CD14-positive monocyte (primary cell): Measurements from ENCODE around the gene MPRIP. TPM values are rescaled to one million over a fixed set of nuclear protein-coding genes. Genes with fewer than 3 reads are reported as not detected.
A peak's percentile ranks its signal among the peaks of the same experiment; 100 is the strongest.

Experiments used
- DNase-seq, 3 donors: peaks; one replicate each; pipeline ENCODE4 v3.0.0-alpha.2; 2011 to 2022
- H2AFZ ChIP-seq: 2 replicates; pipeline ENCODE4 v1.6.0; 2012; ENCODE audit warnings: mild to moderate bottlenecking, low read depth, low read length, inconsistent platforms; ENCODE audit not compliant: insufficient read depth, poor library complexity, severe bottlenecking
- H3K27ac ChIP-seq, 2 donors: 1 replicate in 1 of 2; 2 replicates in 1 of 2; pipeline ENCODE4 v1.5.1; 2012 to 2013; ENCODE audit warnings: low read length in 2 of 2, control low read depth in 1 of 2, inconsistent platforms in 1 of 2, low read depth in 1 of 2, mild to moderate bottlenecking in 1 of 2
- H3K27me3 ChIP-seq, 2 donors: one replicate each; pipeline versions ENCODE4 v1.6.0 to v1.6.1; 2011 to 2013; ENCODE audit warnings: low read length in 2 of 2; ENCODE audit not compliant: control insufficient read depth in 2 of 2, insufficient read depth in 2 of 2
- H3K36me3 ChIP-seq, 2 donors: replicated peaks in 1 of 2; 1 replicate in 1 of 2; 2 replicates in 1 of 2; pipeline versions ENCODE4 v1.5.1 to v1.6.1; 2012 to 2013; ENCODE audit warnings: low read length in 2 of 2, control low read depth in 1 of 2, inconsistent platforms in 1 of 2, mild to moderate bottlenecking in 1 of 2; ENCODE audit not compliant: insufficient read depth in 2 of 2, control insufficient read depth in 1 of 2
- H3K4me1 ChIP-seq, 2 donors: 1 replicate in 1 of 2; 2 replicates in 1 of 2; pipeline versions ENCODE4 v1.5.1 to v1.6.1; 2012 to 2013; ENCODE audit warnings: low read length in 2 of 2, control low read depth in 1 of 2, inconsistent platforms in 1 of 2, mild to moderate bottlenecking in 1 of 2, moderate library complexity in 1 of 2; ENCODE audit not compliant: insufficient read depth in 2 of 2, control insufficient read depth in 1 of 2
- H3K4me2 ChIP-seq: replicated peaks from 2 replicates; pipeline ENCODE3; 2012; ENCODE audit warnings: low read length, moderate library complexity, mild to moderate bottlenecking; ENCODE audit not compliant: poor library complexity, severe bottlenecking; ENCODE audit errors: extremely low read depth
- H3K4me3 ChIP-seq, 3 experiments: fragments of 200-600 bp in 1 of 3; sonication (generic) in 1 of 3; replicated peaks in 1 of 3; 1 replicate in 2 of 3; 2 replicates in 1 of 3; pipeline ENCODE4 v1.5.1; 2011 to 2013; ENCODE audit warnings: low read length in 3 of 3, mild to moderate bottlenecking in 3 of 3, control low read depth in 2 of 3, low read depth in 2 of 3, inconsistent platforms in 1 of 3, moderate library complexity in 1 of 3
- H3K79me2 ChIP-seq: 2 replicates; pipeline ENCODE4 v1.6.0; 2012; ENCODE audit warnings: mild to moderate bottlenecking, control low read depth, inconsistent platforms, low read length, moderate library complexity; ENCODE audit not compliant: insufficient read depth
- H3K9ac ChIP-seq: 2 replicates; pipeline ENCODE4 v1.6.0; 2017; ENCODE audit warnings: low read length, mild to moderate bottlenecking; ENCODE audit not compliant: insufficient read depth, poor library complexity, severe bottlenecking
- H3K9me3 ChIP-seq, 2 donors: replicated peaks in 1 of 2; 1 replicate in 1 of 2; 2 replicates in 1 of 2; pipeline versions ENCODE4 v1.5.1 to v1.6.1; 2012 to 2013; ENCODE audit warnings: low read length in 2 of 2, control low read depth in 1 of 2; ENCODE audit not compliant: control insufficient read depth in 1 of 2, insufficient read depth in 1 of 2
- H4K20me1 ChIP-seq: 2 replicates; pipeline ENCODE4 v1.6.0; 2012; ENCODE audit warnings: mild to moderate bottlenecking, low read length, control low read depth, moderate library complexity; ENCODE audit not compliant: insufficient read depth
- H3K27ac Mint-ChIP-seq, 7 donors: one replicate each; pipeline ENCODE4 v1.8.0; 2020; ENCODE audit warnings: mild to moderate bottlenecking in 7 of 7, mixed read lengths in 7 of 7, moderate library complexity in 6 of 7, inconsistent platforms in 2 of 7
- H3K27me3 Mint-ChIP-seq, 3 donors: one replicate each; pipeline ENCODE4 v1.8.0; 2021 to 2022; ENCODE audit warnings: low read depth in 3 of 3, mild to moderate bottlenecking in 3 of 3, mixed read lengths in 3 of 3, moderate library complexity in 3 of 3, inconsistent platforms in 1 of 3
- H3K36me3 Mint-ChIP-seq, 2 donors: one replicate each; pipeline ENCODE4 v1.8.0; 2020; ENCODE audit warnings: mixed read lengths in 2 of 2, inconsistent platforms in 1 of 2, mild to moderate bottlenecking in 1 of 2
- H3K4me1 Mint-ChIP-seq: one replicate; pipeline ENCODE4 v1.8.0; 2020; ENCODE audit warnings: mild to moderate bottlenecking, mixed read lengths
- H3K4me3 Mint-ChIP-seq, 2 donors: one replicate each; pipeline ENCODE4 v1.8.0; 2020; ENCODE audit warnings: mild to moderate bottlenecking in 2 of 2, mixed read lengths in 2 of 2, moderate library complexity in 1 of 2
- H3K9me3 Mint-ChIP-seq, 7 donors: one replicate each; pipeline ENCODE4 v1.8.0; 2020 to 2022; ENCODE audit warnings: mixed read lengths in 7 of 7, mild to moderate bottlenecking in 6 of 7, moderate library complexity in 6 of 7, inconsistent platforms in 2 of 7
- CTCF ChIP-seq: fragments of 200-600 bp; IDR thresholded peaks from one replicate; pipeline ENCODE4 v1.8.0; 2022; ENCODE audit warnings: antibody characterized with exemption, mild to moderate bottlenecking
- WGBS: methylation state at CpG from one replicate; pipeline ENCODE4 v1.1.5; 2013; ENCODE audit warnings: missing lambda C conversion rate; ENCODE audit not compliant: insufficient coverage; 5-methylcytosine and 5-hydroxymethylcytosine counted together
- intact Hi-C, 2 donors: fragments of 100-400 bp; cut with micrococcal nuclease; formaldehyde crosslinking; loops; one replicate each; pipeline versions ENCODE4 v1.15.0 to v1.15.1; 2023
- polyA plus RNA-seq, 3 donors: library from polyadenylated mRNA; depleted of rRNA in 1 of 3; unstranded in 2 of 3; stranded (reverse) in 1 of 3; fragments of 300-500 nt in 2 of 3; fragments of >200 nt in 1 of 3; fragmentation: Illumina TruSeq in 2 of 3; gene quantifications; 1 replicate in 2 of 3; 2 replicates in 1 of 3; pipeline ENCODE4 v1.2.3, GENCODE V29; 2012 to 2021

Gene MPRIP
- polyA plus RNA-seq, 3 donors = 2.0 to 48.7 (median 2.5) TPM

- peaks cover 21 to 28% of the 10 kb centered on the region in 2 donors for H3K36me3 Mint-ChIP-seq
Observed at GRCh38 chr17:17235212-17236174, 193.2 kb downstream of the MPRIP start.

More at GRCh38 chr17:17235212-17236174, 193.2 kb downstream of the MPRIP start:
- Histone ChIP-seq H3K79me2 (peaks cover 53% of the 10 kb centered on the region), H3K9me3 (no peaks in the 10 kb centered on the region), H2AFZ (no peak overlapping the region), H3K27ac (peak overlapping the region in 1 of 2 donors; percentile 100), H3K4me1 (peaks cover 20 to 26% of the 10 kb centered on the region in 2 donors), H3K36me3 (peaks cover 23 to 26% of the 10 kb centered on the region in 2 donors), H3K4me3 (peak overlapping the region; percentile 94 to 98 (median 95)), H3K4me2 (peak overlapping the region; percentile 89), H4K20me1 (peaks cover 54% of the 10 kb centered on the region), H3K9ac (peak overlapping the region; percentile 99), H3K27me3 (no peaks in the 10 kb centered on the region)
- H3K27me3 Mint-ChIP-seq = peaks cover 0 to 4% (median 4%) of the 10 kb centered on the region in 3 donors
- peaks cover 26% of the 10 kb centered on the region for H3K4me1 Mint-ChIP-seq
- H3K27ac Mint-ChIP-seq = peak overlapping the region; percentile 65 to 99 (median 99)
- peaks cover 0 to 2% (median 0%) of the 10 kb centered on the region in 7 donors for H3K9me3 Mint-ChIP-seq
- H3K4me3 Mint-ChIP-seq = peak overlapping the region; percentile 95 to 97
- DNase-seq = no peak
- TF ChIP-seq CTCF = no peak
- intact Hi-C loops = loop anchor here (2.0 to 10.0 kb wide), 3 partner anchors 45 to 191 kb away; partner anchors contain the start of genes COPS3 (in 2 of the 2) and MPRIP (in 1 of the 2)
- 65% methylated on average over 11 of the region's 19 CpGs for WGBS
